OCI-LY1 (cell line): Measurements from ENCODE around the gene PFKFB2.

Experiments used
- H2AFZ ChIP-seq: fragments of 200-600 bp; sonication (generic), shearing (Covaris generic); 2 replicates; pipeline ENCODE4 v1.6.0; 2014; ENCODE audit warnings: antibody characterized with exemption, mild to moderate bottlenecking, low read length
- H3F3A ChIP-seq: fragments of 200-600 bp; sonication (generic), shearing (Covaris generic); 2 replicates; pipeline ENCODE4 v1.6.0; 2014; ENCODE audit warnings: mild to moderate bottlenecking, antibody characterized with exemption, low read length, moderate library complexity; ENCODE audit not compliant: insufficient read depth
- H3K27ac ChIP-seq: fragments of 200-600 bp; sonication (generic); 2 replicates; pipeline ENCODE4 v1.5.1; 2014; ENCODE audit warnings: low read length, mixed run types, mild to moderate bottlenecking, low read depth; ENCODE audit not compliant: poor library complexity, severe bottlenecking
- H3K27me3 ChIP-seq: fragments of 200-600 bp; sonication (generic); 2 replicates; pipeline ENCODE4 v1.6.0; 2014; ENCODE audit warnings: antibody characterized with exemption, mild to moderate bottlenecking, low read length, moderate library complexity; ENCODE audit not compliant: insufficient read depth
- H3K36me3 ChIP-seq: fragments of 200-600 bp; sonication (generic); 2 replicates; pipeline ENCODE4 v1.6.1; 2014; ENCODE audit warnings: mild to moderate bottlenecking, antibody characterized with exemption, low read length, moderate library complexity, mixed read lengths; ENCODE audit not compliant: insufficient read depth
- H3K4me1 ChIP-seq: fragments of 200-600 bp; sonication (generic); 2 replicates; pipeline ENCODE4 v1.5.1; 2014; ENCODE audit warnings: mild to moderate bottlenecking, low read length, moderate library complexity; ENCODE audit not compliant: insufficient read depth, severe bottlenecking
- H3K4me2 ChIP-seq: fragments of 200-600 bp; sonication (generic), shearing (Covaris generic); 2 replicates; pipeline ENCODE4 v1.6.1; 2014; ENCODE audit warnings: low read length
- H3K4me3 ChIP-seq: fragments of 200-600 bp; sonication (generic); 2 replicates; pipeline ENCODE4 v1.5.1; 2014; ENCODE audit warnings: low read length, low read depth, mild to moderate bottlenecking, mixed read lengths; ENCODE audit not compliant: poor library complexity, severe bottlenecking
- H3K79me2 ChIP-seq: fragments of 200-600 bp; shearing (Covaris generic); 2 replicates; pipeline ENCODE4 v1.6.1; 2016; ENCODE audit warnings: mixed run types, low read length, mixed read lengths; ENCODE audit not compliant: insufficient read depth
- H3K9ac ChIP-seq: fragments of 200-600 bp; sonication (generic), shearing (Covaris generic); 2 replicates; pipeline ENCODE4 v1.6.1; 2014; ENCODE audit warnings: mild to moderate bottlenecking, low read length, mixed read lengths
- H3K9me2 ChIP-seq: fragments of 200-600 bp; sonication (generic), shearing (Covaris generic); 2 replicates; pipeline ENCODE4 v1.6.1; 2014; ENCODE audit warnings: low read depth, mild to moderate bottlenecking, low read length, mixed read lengths
- H3K9me3 ChIP-seq: fragments of 200-600 bp; shearing (Covaris generic); 2 replicates; pipeline ENCODE4 v1.6.1; 2014; ENCODE audit warnings: low read length, mixed read lengths
- H4K20me1 ChIP-seq: fragments of 200-600 bp; sonication (generic), shearing (Covaris generic); 2 replicates; pipeline ENCODE4 v1.6.0; 2016; ENCODE audit warnings: mild to moderate bottlenecking, low read length; ENCODE audit not compliant: insufficient read depth
- EZH2 ChIP-seq: fragments of 200-600 bp; sonication (generic), shearing (Covaris generic); IDR thresholded peaks from 2 replicates; pipeline ENCODE4 v1.8.0; 2017; ENCODE audit warnings: borderline replicate concordance, mixed run types, mild to moderate bottlenecking, antibody characterized with exemption, low read length, moderate library complexity, mixed read lengths
- TF ChIP-seq, protein P1 (sequence below): fragments of 200-600 bp; sonication (generic), shearing (Covaris generic); IDR thresholded peaks from 2 replicates; pipeline ENCODE4 v1.5.1; 2017; ENCODE audit warnings: mild to moderate bottlenecking, antibody characterized with exemption, low read length, moderate library complexity, mixed read lengths

Gene PFKFB2

DNA sequence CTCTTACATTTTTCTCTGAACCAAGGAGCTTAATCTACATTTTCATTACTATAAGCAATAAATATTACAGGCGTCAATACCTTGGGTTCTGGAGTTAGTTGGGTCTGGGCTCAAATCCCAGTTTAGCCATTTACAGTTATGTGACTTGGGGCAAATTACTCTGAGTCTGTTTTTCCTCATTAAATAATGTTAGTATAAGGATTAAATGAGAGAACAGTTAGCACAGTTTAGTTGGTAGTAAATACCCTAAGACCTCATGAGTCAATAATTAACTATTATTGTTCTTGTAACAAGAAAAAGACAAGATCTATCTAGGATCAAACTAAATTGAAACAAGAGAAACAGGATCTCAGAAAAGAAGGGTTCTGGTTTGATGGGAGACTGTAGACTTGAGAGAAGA is 25.2 kb upstream of the PFKFB2 start:
- no peak overlapping the region for H3K4me2 ChIP-seq
- no peaks in the 10 kb centered on the region for H3K9me2 ChIP-seq
- H3K36me3 ChIP-seq = no peaks in the 10 kb centered on the region
- no peak overlapping the region for H3K9ac ChIP-seq
- H2AFZ ChIP-seq = no peak overlapping the region
- H4K20me1 ChIP-seq = no peaks in the 10 kb centered on the region
- no peaks in the 10 kb centered on the region for H3K27me3 ChIP-seq
- no peaks in the 10 kb centered on the region for H3K79me2 ChIP-seq
- H3K4me3 ChIP-seq = no peak overlapping the region
- no peaks in the 10 kb centered on the region for H3K9me3 ChIP-seq
- H3K4me1 ChIP-seq = no peaks in the 10 kb centered on the region
- H3K27ac ChIP-seq = no peak overlapping the region
- no peak for TF ChIP-seq EZH2
- TF ChIP-seq, protein P1, sequence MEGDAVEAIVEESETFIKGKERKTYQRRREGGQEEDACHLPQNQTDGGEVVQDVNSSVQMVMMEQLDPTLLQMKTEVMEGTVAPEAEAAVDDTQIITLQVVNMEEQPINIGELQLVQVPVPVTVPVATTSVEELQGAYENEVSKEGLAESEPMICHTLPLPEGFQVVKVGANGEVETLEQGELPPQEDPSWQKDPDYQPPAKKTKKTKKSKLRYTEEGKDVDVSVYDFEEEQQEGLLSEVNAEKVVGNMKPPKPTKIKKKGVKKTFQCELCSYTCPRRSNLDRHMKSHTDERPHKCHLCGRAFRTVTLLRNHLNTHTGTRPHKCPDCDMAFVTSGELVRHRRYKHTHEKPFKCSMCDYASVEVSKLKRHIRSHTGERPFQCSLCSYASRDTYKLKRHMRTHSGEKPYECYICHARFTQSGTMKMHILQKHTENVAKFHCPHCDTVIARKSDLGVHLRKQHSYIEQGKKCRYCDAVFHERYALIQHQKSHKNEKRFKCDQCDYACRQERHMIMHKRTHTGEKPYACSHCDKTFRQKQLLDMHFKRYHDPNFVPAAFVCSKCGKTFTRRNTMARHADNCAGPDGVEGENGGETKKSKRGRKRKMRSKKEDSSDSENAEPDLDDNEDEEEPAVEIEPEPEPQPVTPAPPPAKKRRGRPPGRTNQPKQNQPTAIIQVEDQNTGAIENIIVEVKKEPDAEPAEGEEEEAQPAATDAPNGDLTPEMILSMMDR = no peak
- no peaks in the 10 kb centered on the region for H3F3A ChIP-seq

DNA sequence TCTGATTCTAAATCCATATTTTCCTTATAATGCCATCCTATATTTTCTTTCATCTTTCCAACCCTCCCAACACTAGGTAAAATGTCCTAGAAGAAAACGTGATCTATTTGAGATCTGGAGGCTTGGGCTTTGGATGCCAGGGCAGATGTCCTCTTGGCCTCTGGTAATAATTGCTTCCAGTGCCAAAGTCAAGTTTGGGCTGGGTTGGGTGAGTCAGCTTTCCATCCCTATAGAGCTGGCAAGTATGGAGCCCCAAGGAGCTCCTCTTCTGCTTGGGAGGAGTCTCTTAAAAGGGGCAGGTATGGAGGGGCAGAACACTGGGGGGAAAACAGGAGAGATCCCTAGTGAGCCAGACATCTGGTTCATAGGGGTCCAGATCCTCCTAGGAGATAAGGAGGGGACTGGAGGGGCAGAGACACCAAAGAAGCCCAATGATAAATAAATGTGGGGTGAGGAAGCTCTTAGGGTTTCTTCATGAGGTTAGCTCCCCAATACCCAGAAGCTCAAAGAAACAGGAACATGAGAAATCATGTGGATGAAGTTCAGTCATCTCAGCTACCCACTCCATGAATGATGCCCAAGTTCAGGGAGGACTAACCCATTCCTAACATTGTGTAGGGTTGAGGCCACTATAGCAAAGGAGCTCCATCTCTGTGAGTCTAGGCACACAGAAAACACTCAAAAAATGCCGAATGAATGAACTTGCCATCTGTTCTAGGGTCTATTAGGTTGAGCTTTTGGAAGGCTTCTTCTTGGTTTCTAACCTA is 24.0 kb upstream of the PFKFB2 start:
- H3K4me2 ChIP-seq = no peak overlapping the region
- no peaks in the 10 kb centered on the region for H4K20me1 ChIP-seq
- no peaks in the 10 kb centered on the region for H3K9me3 ChIP-seq
- no peaks in the 10 kb centered on the region for H3K9me2 ChIP-seq
- H3K9ac ChIP-seq = no peak overlapping the region
- H3K4me3 ChIP-seq = no peak overlapping the region
- H3K36me3 ChIP-seq = no peaks in the 10 kb centered on the region
- H3K27me3 ChIP-seq = no peaks in the 10 kb centered on the region
- TF ChIP-seq, protein P1 = no peak
- no peak for TF ChIP-seq EZH2
- H3K27ac ChIP-seq = no peak overlapping the region
- no peaks in the 10 kb centered on the region for H3K4me1 ChIP-seq
- H3K79me2 ChIP-seq = no peaks in the 10 kb centered on the region
- no peak overlapping the region for H2AFZ ChIP-seq
- no peaks in the 10 kb centered on the region for H3F3A ChIP-seq

DNA sequence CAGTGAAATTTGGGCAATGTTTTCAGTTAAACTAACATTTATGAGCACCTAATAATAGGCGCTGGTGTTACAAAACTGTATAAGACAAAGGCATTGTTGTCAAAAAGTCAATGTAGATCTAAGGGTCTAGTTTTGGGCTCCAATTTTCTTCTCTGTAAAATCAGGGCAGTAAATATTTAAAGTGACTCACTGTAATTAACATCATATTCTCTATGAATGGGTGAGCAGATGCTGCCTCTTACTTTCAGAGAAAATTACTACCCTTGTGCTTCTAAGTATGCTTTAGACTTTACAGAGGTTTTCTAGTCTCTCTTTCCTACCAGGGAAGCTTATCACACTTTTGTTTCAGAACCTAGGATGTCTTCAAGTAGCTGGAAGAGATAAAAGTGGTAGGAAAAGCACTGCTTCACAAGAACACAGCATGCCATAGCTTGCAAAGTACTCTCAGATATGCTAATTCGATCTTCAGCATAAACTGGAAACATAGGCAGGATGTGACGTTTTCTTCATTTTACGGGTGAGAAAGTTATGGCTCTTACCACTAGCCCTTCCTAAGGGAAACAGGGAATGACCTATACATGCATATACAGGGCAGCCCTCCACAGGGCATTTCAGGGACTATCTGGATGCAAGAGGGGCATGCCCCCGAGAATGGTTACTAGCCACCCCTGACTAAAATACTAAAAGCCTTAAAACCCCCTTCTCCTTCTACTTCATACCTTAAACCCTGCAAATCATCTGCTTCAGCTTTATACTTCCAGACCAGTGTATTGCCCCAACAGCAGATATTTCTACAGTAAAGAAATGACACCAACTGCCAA is 23.2 kb upstream of the PFKFB2 start:
- H3K4me1 ChIP-seq = no peaks in the 10 kb centered on the region
- H3K27me3 ChIP-seq = no peaks in the 10 kb centered on the region
- no peaks in the 10 kb centered on the region for H4K20me1 ChIP-seq
- no peak overlapping the region for H3K4me2 ChIP-seq
- H3K79me2 ChIP-seq = no peaks in the 10 kb centered on the region
- H3K9me2 ChIP-seq = no peaks in the 10 kb centered on the region
- H3K27ac ChIP-seq = no peak overlapping the region
- H2AFZ ChIP-seq = no peak overlapping the region
- no peaks in the 10 kb centered on the region for H3K36me3 ChIP-seq
- H3F3A ChIP-seq = no peaks in the 10 kb centered on the region
- H3K9me3 ChIP-seq = no peaks in the 10 kb centered on the region
- no peak overlapping the region for H3K9ac ChIP-seq
- no peak for TF ChIP-seq EZH2
- TF ChIP-seq, protein P1 = no peak
- H3K4me3 ChIP-seq = no peak overlapping the region
